Stimulated activated CD4-positive, alpha-beta T cell treated with anti-CD3 and anti-CD28 coated beads, Interleukin-2, amount 100 ng/mL, for 24 hours (primary cell): ENCODE data around the gene PRAMEF13.
"Not testable (repeated sequence)": the region's sequence is repeated elsewhere in the genome, so short reads cannot be mapped to it uniquely, and the experiment has no call there.

Experiments
- DNase-seq, 2 donors: peaks; one replicate each; pipeline ENCODE4 v3.0.0-alpha.2; 2020

The PRAMEF13 gene

GRCh38 chr1:13201309-13201708 is at the start of gene PRAMEF13:
PRAMEF13 (minus strand) TSS chr1:13201409; CDS start chr1:13199589, 1,820 bp downstream.
- not testable (repeated sequence) for DNase-seq

GRCh38 chr1:13247122-13247521 is 45.9 kb upstream of the PRAMEF13 start:
- DNase-seq = not testable (repeated sequence)

- not testable (repeated sequence) for DNase-seq
These were observed 45.3 kb upstream of the PRAMEF13 start for GRCh38 chr1:13246554-13246871.

DNA sequence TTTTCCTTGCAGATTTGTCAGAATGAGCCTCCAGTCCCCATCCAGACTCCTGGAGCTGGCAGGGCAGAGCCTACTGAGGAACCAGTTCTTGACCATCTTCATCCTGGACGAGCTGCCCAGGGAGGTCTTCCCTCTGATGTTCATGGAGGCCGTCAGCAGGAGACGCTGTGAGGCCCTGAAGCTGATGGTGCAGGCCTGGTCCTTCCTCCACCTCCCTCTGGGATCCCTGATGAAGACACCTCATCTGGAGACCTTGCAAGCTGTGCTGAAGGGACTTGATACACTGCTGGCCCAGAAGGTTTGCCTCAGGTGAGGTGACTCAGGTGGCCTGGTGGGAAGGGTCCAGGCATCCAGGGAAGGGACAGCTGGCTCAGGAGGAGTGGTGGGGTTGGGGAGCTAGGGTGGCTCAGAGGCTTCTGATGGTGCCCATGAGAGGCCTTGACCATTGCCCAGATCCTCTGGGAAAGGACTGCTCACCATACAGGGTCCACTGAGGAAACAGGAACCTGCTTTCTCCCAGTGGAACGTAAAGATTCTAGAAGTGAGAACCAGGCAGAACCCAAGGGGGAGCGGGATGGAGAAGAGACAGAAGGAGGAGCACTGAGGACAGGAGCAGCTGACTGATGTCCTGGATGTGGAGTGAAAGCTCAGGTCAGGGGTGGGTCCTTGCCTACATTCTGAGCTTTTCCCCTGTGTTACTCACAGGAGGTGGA is 44.8 kb upstream of the PRAMEF13 start:
- not testable (repeated sequence) for DNase-seq

DNA sequence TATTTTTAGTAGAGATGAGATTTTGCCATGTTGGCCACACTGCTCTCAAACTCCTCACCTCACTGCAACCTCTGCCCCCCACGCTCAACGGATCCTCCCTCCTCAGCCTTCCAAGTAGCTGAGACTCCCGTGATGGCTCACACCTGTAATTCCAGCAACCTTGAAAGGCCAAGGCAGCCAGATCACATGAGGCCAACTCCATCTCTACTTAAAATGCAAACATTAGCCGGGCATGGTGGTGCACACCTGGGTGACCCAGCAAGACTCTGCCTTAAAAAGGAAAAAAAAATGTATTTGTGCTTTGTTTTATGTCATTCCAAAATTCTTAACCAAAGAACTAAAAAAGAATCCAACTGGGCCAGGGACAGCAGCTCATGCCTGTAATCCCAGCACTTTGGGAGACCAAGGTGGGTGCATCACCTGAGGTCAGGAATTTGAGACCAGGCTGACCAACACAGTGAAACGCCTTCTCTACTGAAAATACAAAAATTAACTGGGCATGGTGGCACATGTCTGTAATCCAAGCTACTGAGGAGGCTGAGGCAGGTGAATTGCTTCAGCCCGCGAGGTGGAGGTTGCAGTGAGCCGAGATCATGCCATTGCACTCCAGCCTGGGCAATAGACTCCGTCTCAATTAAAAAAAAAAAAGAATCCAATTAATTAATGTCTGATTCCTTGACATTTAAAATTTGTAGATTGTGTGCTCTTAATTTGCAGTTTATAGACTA is 42.5 kb upstream of the PRAMEF13 start:
- DNase-seq = not testable (repeated sequence)

DNA sequence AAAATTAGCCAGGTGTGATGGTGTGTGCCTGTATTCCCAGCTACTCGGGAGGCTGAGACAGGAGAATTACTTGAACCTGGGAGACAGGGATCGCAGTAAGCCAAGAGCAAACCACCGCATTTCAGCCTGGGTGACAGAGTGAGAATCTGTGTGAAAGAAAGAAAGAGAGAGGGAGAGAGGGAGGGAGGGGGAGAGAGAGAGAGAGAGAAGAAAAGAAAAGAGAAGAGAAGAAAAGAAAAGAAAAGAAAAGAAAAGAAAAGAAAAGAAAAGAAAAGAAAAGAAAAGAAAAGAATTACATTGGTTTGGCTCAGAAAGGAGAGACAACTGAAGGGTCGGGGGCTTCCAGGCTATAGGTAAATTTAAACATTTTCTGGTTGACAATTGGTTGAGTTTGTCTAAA is 38.4 kb upstream of the PRAMEF13 start:
- not testable (repeated sequence) for DNase-seq

- DNase-seq = not testable (repeated sequence)
These were observed 36.4 kb upstream of the PRAMEF13 start for GRCh38 chr1:13237572-13237971.

DNA sequence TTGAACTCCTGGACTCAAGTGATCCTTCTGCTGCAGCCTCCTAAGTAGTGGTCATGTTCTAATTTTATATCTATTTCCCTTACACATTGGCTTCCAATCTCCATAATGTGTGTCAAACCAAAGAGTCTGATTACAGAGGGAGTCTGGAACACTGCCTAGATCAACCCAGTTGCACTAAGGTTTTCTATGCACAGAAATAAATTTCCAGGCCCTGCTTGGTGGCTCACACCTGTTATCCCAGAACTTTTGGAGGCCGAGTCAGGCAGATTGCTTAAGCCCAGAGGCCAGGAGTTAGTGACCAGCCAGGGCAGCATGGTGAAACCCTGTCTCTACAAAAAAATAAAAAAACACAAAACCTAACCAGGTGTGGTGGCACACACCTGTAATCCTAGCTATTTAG is 32.8 kb upstream of the PRAMEF13 start:
- DNase-seq = not testable (repeated sequence)

- not testable (repeated sequence) for DNase-seq
These were observed 30.8 kb upstream of the PRAMEF13 start for GRCh38 chr1:13232056-13232455.

DNA sequence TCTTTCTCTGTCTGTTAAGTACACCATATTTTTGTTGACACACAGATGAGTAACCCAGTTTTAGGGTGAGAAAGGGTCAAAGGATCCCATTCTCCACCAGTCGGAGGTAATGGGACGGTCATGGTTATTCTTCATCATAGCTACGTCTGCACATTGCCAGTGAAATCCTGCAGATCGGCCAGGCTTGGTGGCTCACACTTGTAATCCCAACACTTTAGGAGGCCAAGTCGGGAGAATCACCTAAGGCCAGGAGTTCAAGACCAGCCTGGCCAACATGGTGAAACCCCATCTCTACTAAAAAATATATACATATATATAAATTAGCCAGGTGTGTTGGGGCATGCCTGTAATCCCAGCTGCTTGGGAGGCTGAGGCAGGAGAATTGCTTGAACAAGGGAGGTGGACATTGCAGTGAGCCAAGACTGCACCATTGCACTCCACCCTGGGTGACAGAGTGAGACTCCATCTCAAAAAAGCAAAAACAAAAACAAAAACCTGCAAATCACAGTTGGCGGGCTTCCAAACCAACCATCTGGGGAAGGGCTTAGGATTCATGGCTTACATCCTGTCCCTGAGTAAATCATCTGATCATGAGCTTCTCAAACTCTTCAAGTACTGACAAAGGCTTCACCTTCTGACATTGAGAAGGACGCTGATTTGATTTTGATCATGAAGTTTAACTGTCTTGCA is 30.0 kb upstream of the PRAMEF13 start:
- not testable (repeated sequence) for DNase-seq

- not testable (repeated sequence) for DNase-seq
These were observed 29.4 kb upstream of the PRAMEF13 start for GRCh38 chr1:13230601-13231000.

GRCh38 chr1:13230096-13230495 is 28.9 kb upstream of the PRAMEF13 start:
- not testable (repeated sequence) for DNase-seq

GRCh38 chr1:13228343-13228781 is 27.2 kb upstream of the PRAMEF13 start:
- peak; percentile 50 to 69 for DNase-seq

DNA sequence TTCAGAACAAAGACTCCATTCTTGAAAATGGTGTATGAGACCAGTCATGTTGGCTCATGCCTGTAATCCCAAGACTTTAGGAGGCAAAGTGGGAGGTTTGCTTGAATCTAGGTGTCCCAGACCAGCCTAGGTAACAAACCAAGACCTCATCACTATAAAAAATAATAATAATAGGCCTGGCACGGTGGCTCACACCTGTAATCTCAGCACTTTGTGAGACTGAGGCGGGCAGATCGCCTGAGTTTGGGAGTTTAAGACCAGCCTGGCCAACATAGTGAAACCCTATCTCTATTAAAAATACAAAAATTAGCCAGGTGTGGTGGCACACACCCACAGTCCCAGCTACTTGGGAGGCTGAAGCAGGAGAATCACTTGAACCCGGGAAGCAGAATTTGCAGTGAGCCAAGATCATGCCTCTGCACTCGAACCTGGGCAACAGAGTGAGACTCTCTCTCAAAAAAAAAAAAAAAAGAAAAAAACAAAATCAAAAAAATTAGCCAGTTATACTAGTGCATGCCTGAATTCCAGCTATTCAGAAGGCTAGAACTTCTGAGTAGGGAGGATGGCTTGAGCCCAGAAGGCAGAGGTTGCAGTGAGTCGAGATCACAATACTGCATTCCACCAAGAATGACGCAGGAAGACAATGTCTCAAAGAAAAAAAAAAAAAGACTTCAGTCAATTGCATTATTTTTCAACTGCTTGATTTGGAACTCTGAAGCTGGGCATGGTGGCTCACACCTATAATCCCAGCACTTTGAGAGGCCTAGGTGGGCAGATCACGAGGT is 26.3 kb upstream of the PRAMEF13 start:
- not testable (repeated sequence) for DNase-seq

DNA sequence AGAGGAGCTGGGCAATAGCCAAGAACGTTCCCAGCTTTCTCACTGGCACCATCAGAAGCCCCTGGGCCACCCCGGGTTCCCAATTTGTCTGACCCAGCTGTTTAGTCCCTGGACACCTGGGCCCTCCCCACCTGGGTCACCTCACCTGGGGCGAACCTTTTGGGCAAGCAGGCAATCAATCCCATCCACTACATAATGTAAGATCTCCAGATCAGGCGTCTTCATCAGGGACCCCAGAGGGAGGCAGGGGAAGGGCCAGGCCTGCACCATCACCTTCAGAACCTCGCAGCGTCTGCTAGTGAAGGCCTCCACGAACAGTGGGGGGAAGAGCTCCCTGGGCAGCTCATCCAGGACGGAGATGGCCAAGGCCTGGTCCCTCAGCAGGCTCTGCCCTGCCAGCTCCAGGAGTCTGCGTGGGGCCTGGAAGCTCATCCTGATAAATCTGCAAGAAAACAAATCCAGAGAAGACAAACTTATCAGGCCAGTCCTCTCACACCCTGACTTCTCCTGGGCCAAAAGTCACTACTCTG is 24.5 kb upstream of the PRAMEF13 start, which contains the start of gene PRAMEF18:
PRAMEF18 (minus strand) TSS at position 480 of the 530 bp plus-strand sequence; CDS start at position 432, 48 bp downstream.
- not testable (repeated sequence) for DNase-seq

DNA sequence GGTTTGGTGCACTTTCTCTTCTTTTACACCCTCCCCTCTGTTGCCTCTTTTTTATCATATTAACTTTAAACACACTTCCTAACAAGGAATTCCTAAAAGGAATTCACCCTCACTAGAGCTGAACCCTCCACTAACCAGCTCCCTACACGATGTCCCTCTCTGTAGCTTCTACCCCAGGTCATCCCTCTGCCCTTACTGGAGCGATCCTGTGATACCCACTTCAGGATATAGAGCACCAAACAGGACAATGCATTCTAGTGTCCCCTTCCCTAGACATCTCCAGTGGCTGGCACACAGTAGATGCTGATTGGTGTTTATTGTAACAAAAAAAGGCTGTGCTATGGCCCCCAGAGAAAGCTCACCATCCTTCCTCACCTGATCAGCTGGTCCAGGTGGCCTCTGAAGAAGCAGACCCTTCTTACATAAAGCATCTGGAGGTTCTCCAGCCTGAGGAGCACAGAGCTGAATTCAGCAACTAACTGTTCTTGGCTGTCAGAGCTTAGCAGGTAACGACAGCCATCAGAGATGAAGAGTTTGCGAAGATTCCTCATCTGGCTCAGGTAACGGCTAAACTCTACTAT is 23.4 kb upstream of the PRAMEF13 start:
- no peak for DNase-seq

GRCh38 chr1:13222788-13223187 is 21.6 kb upstream of the PRAMEF13 start:
- DNase-seq = not testable (repeated sequence)

DNA sequence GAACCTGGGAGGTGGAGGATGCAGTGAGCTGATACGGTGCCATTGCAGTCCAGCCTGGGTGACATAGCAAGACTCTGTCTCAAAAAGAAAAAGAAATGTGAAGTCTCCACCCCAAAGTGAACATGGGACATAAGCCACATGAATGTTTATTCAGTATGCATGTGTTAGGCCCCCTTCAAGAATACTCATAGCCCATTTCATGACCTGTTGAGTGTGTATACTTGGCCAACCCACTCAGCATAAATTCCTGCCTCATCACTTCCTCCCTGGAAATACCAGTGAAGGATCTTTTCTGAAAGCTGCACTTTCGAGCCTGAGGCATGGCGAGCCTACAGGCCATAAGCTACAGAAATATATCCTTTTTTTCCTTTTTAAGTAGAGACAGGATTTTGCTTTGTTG is 18.0 kb upstream of the PRAMEF13 start:
- not testable (repeated sequence) for DNase-seq

- not testable (repeated sequence) for DNase-seq
These were observed 15.4 kb upstream of the PRAMEF13 start for GRCh38 chr1:13216619-13217018.

DNA sequence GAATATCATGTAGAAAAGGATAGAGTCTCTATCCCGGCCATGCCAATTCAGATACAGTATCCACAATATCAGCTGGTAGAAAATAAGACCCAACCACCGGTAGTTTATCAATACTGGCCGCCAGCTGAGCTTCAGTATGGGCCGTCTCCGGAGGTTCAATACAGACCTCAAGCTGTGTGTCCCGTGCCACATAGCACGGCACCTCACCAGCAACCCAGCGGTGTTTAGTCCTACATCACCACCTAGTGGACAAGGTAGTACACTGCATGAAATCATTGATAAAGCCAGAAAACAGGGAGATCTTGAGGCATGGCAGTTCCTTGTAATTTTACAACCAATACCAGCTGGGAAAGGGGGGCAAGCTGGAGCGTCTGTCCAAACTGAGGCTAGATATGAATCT is 7.5 kb upstream of the PRAMEF13 start:
- not testable (repeated sequence) for DNase-seq

DNA sequence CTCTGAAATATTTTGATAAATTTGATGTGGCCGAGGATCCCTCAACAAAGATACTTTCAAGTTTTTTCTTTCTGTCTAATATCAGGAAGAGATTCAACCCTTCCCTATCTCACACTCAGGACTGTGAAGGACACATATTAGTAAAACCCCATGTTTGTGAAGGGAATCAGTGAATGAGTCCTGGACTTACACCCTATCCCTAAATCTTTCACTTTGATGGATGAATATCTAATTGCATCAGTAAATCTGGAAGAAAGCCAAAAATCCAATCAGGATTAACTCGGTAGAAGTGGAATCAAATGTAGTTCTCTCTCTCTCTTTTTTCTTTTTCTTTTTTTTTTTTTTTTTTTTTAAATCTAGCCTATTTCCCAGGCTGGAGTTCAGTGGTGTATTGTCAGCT is 29.7 kb downstream of the PRAMEF13 start, which contains the start of gene PRAMEF9:
PRAMEF9 (plus strand) TSS at position 301 of the 400 bp plus-strand sequence. CDS start 3,433 bp downstream, outside the sequence.
- not testable (repeated sequence) for DNase-seq

- DNase-seq = not testable (repeated sequence)
These were observed 35.7 kb downstream of the PRAMEF13 start, which contains the start of gene HNRNPCL4 for GRCh38 chr1:13165531-13165930. HNRNPCL4 (minus strand) TSS chr1:13165631; CDS start chr1:13165467, 164 bp downstream.
